Measurements from ENCODE around the gene TNFSF8. TPM values are rescaled to one million over a fixed set of nuclear protein-coding genes. Genes with fewer than 3 reads are reported as not detected.

The TNFSF8 gene
- total RNA-seq, 1 experiment from 2014 or later = 0.15 TPM

Other genes starting within 250 kb of the TNFSF8 start
- gene TEX48, start 248.4 kb downstream of the TNFSF8 start, total RNA-seq (2021; ENCODE audit: unreplicated experiment) = not detected
- gene TNFSF15, start 124.6 kb downstream of the TNFSF8 start, total RNA-seq (2021; ENCODE audit: unreplicated experiment) = 0.03 TPM
- 5.7 TPM for gene TNC, start 187.6 kb upstream of the TNFSF8 start, total RNA-seq (2021; ENCODE audit: unreplicated experiment)

All from Panc1 (cell line).